NCI-H1092 treated with DMSO at 0.1 percent for 48 hours (cell line): ENCODE data around the gene CTDSP1.

Source experiments
- DNase-seq: peaks from one replicate; lab custom pipeline; 2025; lab: John Stamatoyannopoulos, UW

The CTDSP1 gene

DNA sequence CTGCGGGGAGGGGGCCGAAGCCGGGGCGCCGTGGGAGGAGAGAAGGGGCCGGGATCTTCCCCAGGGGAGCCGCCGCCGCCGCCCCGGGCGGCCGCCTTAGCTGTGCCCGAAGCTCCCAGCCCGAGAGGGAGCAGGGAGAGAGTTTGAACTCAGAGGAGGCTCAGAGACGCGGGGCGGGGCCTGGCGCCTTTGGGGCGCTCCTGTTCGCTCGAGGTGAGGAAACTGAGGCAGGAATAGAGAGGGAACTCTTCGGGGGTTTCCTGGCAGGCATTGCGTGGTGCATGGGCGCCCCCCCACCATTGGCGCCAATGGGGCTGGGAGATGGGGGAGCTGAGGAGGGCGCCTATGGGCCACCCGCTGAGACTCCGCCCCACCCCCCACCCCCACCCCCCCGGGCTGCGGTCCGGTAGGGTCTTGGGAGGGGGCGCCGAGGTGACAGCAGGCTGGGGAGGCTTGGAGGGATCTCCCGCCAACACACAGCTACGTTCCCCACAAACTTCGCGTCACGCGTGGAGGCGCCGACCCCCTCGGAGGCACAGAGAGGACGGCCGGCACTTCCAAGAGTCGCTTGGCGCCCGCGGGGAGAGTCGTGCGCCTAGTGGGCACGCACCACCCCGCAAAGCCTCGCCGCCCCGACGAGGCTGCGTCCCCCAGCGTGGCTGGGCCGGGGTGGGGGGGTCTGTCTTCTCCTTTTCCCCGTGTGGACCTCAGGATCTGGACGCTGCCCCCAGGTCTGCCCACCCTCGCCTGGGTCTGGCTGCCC lies 680 bp downstream of the CTDSP1 start:
- no peak for DNase-seq

DNA sequence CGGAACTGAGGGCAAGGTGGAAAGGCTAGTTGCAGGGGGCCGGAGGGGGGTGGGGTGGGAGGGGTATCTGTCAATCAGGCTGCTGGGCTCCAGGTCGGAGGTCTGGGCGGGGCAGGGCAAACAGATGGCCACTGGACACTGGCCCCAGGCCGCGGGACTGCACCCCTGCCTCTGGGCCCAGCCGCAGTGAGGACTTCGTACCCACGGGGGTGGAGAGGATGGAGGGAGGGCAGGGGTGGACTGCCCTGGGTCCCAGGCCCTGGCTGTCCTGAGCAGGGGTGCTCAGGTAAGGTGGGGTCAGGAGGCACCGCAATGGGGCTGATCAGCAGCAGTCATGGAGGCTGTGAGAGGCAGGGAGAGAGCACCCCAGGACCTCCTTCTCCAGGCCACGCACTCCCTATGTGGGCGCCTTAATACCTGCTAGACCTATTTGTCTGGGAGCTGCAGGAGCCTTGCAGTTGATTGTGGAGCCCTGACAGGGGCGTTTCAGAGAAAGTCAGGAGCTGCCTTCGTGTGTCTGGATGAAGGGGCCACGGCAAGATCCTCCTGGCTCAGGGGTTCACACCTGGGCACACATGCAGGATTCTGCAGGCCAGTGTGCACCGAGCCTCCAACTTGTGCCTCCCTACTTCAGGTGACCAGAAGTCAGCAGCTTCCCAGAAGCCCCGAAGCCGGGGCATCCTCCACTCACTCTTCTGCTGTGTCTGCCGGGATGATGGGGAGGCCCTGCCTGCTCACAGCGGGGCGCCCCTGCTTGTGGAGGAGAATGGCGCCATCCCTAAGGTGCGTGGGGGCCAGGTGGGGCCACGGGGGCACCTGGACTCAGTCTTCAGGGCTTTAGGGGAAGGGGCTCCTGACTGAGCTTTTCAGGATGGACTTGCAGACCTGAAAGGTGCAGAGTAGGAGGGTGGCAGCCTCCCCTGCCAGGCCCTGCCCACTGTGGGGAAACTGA lies 1.5 kb downstream of the CTDSP1 start:
- DNase-seq: no peak

DNA sequence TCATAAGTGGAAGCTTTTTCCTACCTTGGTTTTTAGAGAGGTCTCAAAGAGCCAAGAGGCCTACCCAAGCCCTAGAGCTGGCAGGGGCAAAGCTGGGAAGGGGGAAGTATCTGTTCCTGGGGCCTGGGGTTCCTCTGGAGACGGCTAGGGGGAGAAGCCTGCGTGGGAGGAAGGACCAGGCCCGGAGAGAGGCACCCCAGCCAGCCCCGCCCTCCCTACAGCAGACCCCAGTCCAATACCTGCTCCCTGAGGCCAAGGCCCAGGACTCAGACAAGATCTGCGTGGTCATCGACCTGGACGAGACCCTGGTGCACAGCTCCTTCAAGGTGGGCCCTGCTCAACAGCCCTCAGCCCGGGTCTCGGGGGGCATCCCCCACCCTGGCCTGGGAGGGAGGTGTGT lies 2.2 kb downstream of the CTDSP1 start:
- no peak for DNase-seq

DNA sequence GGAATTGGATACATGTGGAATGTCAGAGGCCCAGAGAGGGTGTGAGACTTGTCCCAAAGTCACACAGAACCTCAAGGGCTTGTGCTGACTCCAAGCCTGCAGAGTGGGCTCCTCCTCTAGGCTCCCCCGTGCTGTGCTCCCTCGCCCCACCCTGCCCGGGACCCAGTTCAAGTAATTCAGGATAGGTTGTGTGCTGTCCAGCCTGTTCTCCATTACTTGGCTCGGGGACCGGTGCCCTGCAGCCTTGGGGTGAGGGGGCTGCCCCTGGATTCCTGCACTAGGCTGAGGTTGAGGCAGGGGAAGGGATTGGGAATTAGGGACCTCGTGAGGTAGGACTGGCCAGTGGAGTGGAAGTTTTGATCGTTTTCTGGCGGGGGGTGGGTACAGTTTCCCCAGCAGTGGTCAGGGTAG lies 2.8 kb downstream of the CTDSP1 start:
- no peak for DNase-seq

DNA sequence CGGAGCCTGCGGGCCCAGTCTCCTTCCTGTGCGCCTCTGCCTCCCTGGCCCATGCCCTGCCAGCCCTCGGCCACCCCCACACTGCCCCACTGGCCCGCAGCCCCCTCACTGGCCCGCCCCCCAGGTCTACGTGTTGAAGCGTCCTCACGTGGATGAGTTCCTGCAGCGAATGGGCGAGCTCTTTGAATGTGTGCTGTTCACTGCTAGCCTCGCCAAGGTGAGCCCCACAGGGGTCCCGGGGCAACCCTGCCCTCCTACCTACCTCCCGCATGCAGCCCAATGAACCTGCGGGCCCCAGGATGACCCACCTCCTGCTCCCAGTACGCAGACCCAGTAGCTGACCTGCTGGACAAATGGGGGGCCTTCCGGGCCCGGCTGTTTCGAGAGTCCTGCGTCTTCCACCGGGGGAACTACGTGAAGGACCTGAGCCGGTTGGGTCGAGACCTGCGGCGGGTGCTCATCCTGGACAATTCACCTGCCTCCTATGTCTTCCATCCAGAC lies 3.3 kb downstream of the CTDSP1 start:
- no peak for DNase-seq

DNA sequence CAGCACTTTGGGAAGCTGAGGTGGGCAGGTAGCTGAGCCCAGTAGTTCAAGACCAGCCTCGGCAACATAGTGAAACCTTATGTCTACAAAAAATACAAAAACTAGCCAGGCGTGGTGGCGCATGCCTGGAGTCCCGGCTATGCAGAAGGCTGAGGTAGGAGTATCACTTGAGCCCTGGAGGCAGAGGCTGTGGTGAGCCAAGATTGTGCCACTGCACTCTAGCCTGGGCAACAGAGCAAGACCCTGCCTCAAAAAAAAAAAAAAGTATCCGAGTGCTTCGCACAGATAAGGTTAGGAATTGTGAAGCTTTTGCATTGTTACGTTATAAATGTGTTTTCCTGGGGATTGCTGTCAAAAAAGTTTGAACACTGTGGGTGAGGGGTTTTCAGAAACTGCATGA lies 4.1 kb downstream of the CTDSP1 start:
- DNase-seq: no peak

DNA sequence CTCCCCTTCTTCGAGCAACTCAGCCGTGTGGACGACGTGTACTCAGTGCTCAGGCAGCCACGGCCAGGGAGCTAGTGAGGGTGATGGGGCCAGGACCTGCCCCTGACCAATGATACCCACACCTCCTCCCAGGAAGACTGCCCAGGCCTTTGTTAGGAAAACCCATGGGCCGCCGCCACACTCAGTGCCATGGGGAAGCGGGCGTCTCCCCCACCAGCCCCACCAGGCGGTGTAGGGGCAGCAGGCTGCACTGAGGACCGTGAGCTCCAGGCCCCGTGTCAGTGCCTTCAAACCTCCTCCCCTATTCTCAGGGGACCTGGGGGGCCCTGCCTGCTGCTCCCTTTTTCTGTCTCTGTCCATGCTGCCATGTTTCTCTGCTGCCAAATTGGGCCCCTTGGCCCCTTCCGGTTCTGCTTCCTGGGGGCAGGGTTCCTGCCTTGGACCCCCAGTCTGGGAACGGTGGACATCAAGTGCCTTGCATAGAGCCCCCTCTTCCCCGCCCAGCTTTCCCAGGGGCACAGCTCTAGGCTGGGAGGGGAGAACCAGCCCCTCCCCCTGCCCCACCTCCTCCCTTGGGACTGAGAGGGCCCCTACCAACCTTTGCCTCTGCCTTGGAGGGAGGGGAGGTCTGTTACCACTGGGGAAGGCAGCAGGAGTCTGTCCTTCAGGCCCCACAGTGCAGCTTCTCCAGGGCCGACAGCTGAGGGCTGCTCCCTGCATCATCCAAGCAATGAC lies 4.8 kb downstream of the CTDSP1 start:
- no peak for DNase-seq

DNA sequence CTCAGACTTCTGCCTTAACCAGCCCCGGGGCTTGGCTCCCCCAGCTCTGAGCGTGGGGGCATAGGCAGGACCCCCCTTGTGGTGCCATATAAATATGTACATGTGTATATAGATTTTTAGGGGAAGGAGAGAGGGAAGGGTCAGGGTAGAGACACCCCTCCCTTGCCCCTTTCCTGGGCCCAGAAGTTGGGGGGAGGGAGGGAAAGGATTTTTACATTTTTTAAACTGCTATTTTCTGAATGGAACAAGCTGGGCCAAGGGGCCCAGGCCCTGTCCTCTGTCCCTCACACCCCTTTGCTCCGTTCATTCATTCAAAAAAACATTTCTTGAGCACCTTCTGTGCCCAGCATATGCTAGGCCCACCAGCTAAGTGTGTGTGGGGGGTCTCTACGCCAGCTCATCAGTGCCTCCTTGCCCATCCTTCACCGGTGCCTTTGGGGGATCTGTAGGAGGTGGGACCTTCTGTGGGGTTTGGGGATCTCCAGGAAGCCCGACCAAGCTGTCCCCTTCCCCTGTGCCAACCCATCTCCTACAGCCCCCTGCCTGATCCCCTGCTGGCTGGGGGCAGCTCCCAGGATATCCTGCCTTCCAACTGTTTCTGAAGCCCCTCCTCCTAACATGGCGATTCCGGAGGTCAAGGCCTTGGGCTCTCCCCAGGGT lies 5.5 kb downstream of the CTDSP1 start:
- no peak for DNase-seq

DNA sequence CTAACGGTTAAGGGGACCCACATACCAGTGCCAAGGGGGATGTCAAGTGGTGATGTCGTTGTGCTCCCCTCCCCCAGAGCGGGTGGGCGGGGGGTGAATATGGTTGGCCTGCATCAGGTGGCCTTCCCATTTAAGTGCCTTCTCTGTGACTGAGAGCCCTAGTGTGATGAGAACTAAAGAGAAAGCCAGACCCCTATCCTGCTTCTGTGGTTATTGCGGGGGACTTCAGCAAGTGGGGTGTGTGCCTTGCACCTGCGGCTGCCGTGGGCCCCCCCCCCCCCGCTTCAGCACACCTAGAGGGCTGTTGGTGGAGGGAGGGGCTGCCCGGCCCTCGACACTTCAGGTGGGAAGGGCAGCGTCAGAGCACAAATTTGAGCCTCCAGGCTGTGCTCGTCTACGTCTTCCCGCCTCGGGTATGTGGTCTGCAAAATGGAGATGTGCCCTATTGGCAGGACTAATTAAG lies 6.1 kb downstream of the CTDSP1 start:
- DNase-seq: no peak

DNA sequence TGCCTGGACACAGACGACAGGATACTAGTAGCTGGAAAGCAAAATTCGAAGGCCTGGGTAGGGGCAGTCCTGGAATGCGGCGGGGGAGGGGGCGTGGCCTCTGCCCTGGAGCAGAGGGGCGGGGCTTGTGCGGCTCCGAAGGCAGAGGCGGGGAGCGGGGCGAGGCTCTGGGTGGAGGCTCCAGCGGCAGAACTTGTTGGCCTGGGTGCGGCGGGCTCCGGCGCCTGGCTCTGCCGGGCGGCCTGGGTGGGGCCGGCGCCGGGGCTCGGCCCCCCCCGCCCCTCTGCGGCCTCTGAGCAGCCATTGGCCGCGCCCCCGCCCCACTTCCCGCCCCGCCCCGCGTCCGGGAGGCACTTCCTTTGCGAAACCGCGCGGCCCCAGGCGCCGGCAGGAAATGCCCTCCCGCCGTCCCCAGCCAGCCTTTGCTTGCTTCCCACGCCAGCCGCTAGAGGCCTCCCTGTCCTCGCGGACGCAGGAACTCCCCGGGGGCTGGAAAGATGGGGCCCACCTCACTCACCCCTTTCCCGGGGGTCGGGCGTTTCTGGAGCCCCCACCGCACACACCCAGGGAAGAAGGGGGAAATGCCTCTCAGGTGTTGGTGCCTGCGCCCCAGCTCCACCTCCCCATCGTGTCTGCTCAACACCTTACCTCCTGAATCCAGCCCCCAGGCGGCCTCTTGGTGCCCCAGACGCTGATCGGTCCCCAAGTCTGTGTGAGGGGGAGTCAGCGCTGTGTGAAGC lies 6.7 kb downstream of the CTDSP1 start:
- DNase-seq: peak; percentile 87

DNA sequence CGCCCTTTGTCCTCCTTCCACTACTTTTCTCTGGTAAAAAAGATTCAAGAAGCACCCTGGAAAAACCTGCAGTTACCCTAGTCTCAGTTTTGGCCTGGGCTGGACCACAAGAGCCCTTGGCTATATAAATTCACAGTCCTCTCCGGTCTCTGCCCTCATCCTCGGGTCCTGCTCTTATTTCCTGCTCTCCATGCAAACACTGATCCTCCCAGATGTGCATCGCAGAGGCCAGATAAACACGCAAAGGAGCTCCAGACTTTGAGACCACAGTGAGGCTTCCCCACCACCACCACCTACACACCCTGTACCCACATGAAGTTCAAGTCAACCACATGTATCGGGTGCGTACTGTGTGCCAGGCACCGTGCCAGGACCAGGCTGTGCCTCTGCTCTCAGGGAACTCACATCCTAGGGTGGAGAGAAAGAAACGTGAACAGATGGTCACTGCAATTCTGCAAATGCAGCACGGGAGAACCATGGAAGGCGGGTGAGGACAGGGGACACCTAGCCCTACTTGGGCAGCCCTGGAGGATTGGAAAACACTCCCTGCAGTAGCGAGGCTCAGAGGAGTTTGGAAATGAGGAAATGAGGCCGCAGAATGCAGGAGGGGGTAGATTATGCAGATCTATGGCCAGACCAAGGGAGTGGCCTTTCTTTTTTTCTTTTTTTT lies 7.4 kb downstream of the CTDSP1 start:
- peak; percentile 79 for DNase-seq

DNA sequence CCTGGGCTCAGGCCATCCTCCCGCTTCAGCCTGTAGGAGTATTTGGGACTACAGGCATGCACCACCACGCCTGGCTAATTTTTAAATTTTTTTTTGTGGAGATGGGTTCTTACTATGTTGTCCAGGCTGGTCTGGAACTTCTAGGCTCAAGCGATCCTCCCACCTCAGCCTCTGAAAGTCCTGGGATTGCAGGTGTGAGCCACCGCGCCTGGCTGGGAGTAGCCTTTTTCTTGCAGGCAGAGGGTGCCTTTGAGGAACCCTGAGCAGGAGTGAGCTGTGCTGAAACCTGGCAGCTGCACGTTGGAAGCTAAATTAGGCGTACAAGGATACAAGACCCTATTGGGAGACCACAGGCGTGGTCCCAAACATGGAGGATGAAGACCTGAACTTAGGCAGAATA lies 8.0 kb downstream of the CTDSP1 start:
- DNase-seq: no peak

DNA sequence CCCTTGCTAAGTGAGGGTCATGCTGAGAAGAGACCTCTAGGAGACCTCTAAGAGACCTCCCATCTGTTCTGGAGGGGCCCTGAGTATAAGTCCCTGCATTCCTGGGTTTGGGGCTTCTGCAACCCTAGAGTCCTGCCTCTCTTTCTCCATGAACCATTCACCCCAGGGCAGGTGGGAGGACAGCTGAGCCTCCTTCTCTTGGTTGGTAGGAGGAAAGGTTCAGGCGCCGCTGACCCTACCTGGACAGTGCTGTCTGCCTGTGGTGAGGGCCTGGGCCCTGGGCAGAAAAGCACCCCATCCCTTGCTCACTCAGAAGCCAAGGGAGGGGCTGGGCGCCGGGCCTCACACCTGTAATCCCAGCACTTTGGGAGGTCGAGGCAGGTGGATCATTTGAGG lies 18.7 kb downstream of the CTDSP1 start:
- no peak for DNase-seq

DNA sequence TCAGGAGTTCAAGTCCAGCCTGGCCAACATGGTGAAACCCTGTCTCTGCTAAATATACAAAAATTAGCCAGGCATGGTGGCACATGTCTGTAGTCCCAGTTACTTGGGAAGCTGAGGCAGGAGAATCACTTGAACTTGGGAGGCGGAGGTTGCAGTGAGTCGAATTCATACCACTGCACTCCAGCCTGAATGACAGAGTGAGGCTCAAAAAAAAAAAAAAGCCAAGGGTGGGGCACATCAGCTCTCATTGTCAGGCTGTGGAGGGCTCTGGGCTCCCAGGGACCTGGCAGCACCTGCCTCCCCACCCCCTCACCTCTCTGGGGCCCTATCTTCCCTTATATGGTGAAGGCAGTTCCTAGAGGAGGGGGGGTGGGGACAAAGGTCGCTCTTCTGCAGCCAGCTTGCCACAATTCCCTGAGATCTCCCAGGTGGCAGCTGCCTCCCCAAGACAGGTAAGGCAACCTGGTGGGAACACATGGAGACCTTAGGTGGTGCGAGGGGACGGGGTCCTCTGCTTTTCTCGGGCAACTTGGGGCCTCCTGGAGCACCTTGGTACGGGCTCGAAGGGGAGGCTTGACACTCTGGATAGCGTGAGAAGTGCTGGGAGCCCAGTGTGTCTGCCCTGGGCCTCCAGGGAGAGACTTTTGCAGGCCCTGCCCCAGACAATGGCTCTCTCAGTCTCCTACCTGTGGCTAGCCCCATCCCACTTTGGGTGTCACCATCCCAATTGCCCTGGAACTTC lies 19.2 kb downstream of the CTDSP1 start, which contains the start of gene VIL1:
Gene VIL1, plus strand, starts transcription at position 407 of the 742 bp plus-strand sequence. CDS start 4,656 bp downstream, outside the sequence.
- no peak for DNase-seq

DNA sequence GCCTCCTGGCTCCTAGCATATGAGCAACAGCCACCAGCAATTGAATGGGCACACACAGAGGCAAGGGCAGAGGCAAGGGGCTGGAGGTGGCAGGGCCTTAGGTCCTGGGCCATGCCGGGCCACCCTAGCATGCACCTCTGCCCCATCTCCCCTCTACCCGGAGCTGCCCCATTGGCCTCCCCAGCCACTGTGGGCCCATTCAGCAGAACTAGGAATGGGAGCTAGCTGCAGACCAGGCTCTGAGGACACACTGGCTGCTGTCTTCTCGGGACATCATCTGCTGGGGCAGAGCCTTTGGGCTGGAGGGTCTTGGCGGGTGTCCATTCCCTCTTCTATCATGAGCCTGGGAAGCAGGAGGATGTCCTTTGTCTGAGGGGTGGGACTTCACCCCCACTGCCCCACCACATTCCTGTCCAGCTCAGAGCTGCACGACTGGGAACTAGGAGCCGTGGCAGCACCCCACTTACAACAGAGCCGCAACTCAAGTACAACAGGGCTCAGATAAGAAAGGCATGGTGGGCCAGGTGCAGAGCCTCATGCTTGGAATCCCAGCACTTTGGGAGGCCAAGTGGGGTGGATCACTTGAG lies 20.1 kb downstream of the CTDSP1 start:
- no peak for DNase-seq

DNA sequence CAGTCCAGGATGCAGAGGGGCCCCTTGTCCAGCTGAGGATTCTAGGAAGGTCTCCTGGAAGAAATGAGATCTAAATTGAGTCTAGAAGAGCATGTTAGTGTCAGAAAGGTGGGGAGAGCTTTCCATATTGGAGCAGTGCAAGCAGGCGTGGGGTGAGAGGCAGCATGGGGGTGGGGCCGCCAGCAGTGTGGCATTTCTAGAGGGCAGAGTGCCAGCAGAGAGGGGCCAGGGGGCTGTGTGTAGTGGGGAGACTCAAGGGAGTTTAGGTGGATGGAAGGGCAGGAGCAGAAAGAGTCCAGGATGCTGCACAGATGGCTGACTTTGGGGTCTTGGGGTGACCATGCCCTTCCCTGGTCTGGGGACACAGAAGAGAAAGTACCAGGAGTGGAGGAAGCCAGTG lies 21.4 kb downstream of the CTDSP1 start:
- no peak for DNase-seq

DNA sequence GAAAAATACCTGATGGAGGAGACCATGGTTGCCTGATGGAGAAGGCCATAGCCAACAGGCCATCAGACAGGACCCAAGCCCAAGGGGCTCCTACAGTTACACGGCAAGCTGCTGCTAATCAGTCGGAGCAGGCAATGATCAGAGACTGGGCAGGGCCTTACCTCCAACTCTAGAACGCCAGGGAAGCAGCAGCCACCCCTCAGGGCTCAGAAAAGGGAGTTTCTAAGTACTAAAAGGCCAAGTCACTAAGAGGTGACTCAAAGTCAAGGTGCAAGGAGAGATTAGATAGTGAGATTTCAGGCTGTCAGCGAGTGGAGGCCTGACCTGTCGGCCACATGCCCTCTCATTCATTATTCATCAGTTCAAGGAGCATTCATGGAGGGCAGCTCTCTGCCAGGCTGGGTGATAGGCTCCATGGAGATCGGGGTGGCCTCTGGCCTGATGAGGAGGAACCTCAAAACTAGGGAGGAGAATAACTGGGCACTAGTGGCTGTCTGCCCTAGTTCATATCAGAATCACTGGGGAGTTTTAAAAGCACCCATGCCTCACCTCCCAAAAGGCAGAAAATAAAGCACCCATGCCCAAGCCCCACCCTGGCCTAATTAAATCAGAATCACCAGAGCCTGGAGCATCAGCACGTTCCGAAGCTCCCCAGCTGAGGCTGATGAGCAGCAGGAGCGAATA lies 22.9 kb downstream of the CTDSP1 start:
- DNase-seq: no peak

DNA sequence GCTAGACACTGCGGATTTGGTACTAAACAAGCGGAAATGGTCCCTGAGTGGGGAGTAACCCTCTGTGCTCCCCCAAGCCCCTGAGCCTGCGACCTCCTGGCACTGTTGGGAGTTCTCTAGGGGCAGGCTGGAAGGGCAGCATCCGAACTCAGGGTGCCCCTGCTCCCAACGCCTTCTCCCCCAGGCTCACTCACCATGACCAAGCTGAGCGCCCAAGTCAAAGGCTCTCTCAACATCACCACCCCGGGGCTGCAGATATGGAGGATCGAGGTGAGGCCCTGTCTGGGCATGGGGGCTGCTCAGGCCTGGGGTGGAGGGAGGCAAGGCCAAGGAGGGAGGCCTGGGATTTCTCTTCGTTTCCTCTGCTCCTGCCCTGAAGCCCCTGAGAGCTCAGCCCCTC lies 23.9 kb downstream of the CTDSP1 start:
- no peak for DNase-seq

DNA sequence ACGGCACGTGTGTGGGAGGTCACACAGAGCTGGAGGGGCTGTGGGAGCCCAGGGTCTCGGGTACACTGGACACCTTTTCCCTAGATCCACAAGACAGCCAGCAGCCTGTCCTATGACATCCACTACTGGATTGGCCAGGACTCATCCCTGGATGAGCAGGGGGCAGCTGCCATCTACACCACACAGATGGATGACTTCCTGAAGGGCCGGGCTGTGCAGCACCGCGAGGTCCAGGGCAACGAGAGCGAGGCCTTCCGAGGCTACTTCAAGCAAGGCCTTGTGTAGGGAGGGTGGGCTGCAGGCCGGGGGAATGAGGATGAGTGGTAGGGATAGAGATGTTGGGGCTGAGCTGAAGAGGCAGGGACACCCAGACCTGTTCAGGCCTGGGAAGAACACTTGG lies 25.9 kb downstream of the CTDSP1 start:
- DNase-seq: no peak
